Hepatocyte (in vitro differentiated cells): Measurements from ENCODE around the gene INTS3. TPM values are rescaled to one million over a fixed set of nuclear protein-coding genes. Genes with fewer than 3 reads are reported as not detected.
A peak's percentile ranks its signal among the peaks of the same experiment; 100 is the strongest.

Source experiments
- DNase-seq: peaks from one replicate; pipeline ENCODE4 v3.0.0-alpha.2; 2016; ENCODE audit warnings: low spot score
- H2AFZ ChIP-seq: fragments of 200-600 bp; sonication (generic); 2 replicates; pipeline ENCODE4 v1.6.0; 2016; ENCODE audit warnings: antibody characterized with exemption, mild to moderate bottlenecking
- H3K27ac ChIP-seq: fragments of 200-600 bp; sonication (generic); 2 replicates; pipeline ENCODE4 v1.5.1; 2016; ENCODE audit warnings: mild to moderate bottlenecking
- H3K27me3 ChIP-seq: fragments of 200-600 bp; sonication (generic); 2 replicates; pipeline ENCODE4 v1.6.1; 2016
- H3K36me3 ChIP-seq: fragments of 200-600 bp; sonication (generic); replicated peaks from 2 replicates; pipeline ENCODE4 v1.5.1; 2016; ENCODE audit warnings: low read depth; ENCODE audit not compliant: insufficient read depth
- H3K4me1 ChIP-seq: fragments of 200-600 bp; sonication (generic); 2 replicates; pipeline ENCODE4 v1.5.1; 2016; ENCODE audit warnings: mild to moderate bottlenecking, moderate library complexity; ENCODE audit not compliant: insufficient read depth
- H3K4me2 ChIP-seq: fragments of 200-600 bp; sonication (generic); 2 replicates; pipeline ENCODE4 v1.6.0; 2016
- H3K4me3 ChIP-seq: fragments of 200-600 bp; sonication (generic); 2 replicates; pipeline ENCODE4 v1.5.1; 2016; ENCODE audit warnings: mild to moderate bottlenecking
- H3K79me2 ChIP-seq: fragments of 200-600 bp; sonication (generic); 2 replicates; pipeline ENCODE4 v1.6.0; 2017; ENCODE audit warnings: mild to moderate bottlenecking
- H3K9me2 ChIP-seq: fragments of 200-600 bp; sonication (generic); replicated peaks from 2 replicates; pipeline ENCODE4 v1.6.0; 2017; ENCODE audit warnings: mild to moderate bottlenecking; ENCODE audit not compliant: insufficient read depth
- H3K9me3 ChIP-seq: fragments of 200-600 bp; sonication (generic); 2 replicates; pipeline ENCODE4 v1.5.1; 2016; ENCODE audit warnings: low read depth, mild to moderate bottlenecking
- H4K20me1 ChIP-seq: fragments of 200-600 bp; sonication (generic); 2 replicates; pipeline ENCODE4 v1.6.0; 2016; ENCODE audit warnings: mild to moderate bottlenecking; ENCODE audit not compliant: insufficient read depth, poor library complexity, severe bottlenecking
- CTCF ChIP-seq: fragments of 200-600 bp; sonication (generic); IDR thresholded peaks from 2 replicates; pipeline ENCODE4 v1.5.1; 2016; ENCODE audit warnings: antibody characterized with exemption, mild to moderate bottlenecking; ENCODE audit not compliant: poor library complexity
- EZH2 ChIP-seq: fragments of 200-600 bp; sonication (generic); IDR thresholded peaks from 2 replicates; pipeline ENCODE4 v1.6.1; 2016; ENCODE audit warnings: antibody characterized with exemption, mild to moderate bottlenecking, borderline replicate concordance
- EZH2phosphoT487 ChIP-seq: fragments of 200-600 bp; sonication (generic); IDR thresholded peaks from one replicate; pipeline ENCODE4 v1.6.1; 2018; ENCODE audit warnings: antibody characterized with exemption, mild to moderate bottlenecking, low read depth, moderate library complexity; ENCODE audit not compliant: unreplicated experiment, severe bottlenecking
- WGBS: methylation state at CpG from one replicate; pipeline ENCODE4 v1.1.6; 2016; ENCODE audit warnings: low lambda C conversion rate; ENCODE audit errors: missing lambda C conversion rate; 5-methylcytosine and 5-hydroxymethylcytosine counted together
- polyA plus RNA-seq: library from polyadenylated mRNA; unstranded; fragments of >200 nt; fragmentation: Nextera tagmentation; extraction: Ambion mirVana; gene quantifications from 2 replicates; pipeline ENCODE4 v1.2.1, GENCODE V29; 2016
- total RNA-seq: library from RNA; depleted of rRNA; stranded (reverse); fragments of >200 nt; gene quantifications from 2 replicates; pipeline ENCODE4 v1.2.3, GENCODE V29; 2014

Gene INTS3
- total and polyA plus RNA-seq, 2 experiments from 2014 or later = 37.1 to 42.3 TPM

- peaks cover 8% of the 10 kb centered on the region for H3K79me2 ChIP-seq
- no peak overlapping the region for H3K4me2 ChIP-seq
- H3K9me2 ChIP-seq = no peaks in the 10 kb centered on the region
- H2AFZ ChIP-seq = no peak overlapping the region
- H3K27me3 ChIP-seq = no peaks in the 10 kb centered on the region
- H4K20me1 ChIP-seq = no peaks in the 10 kb centered on the region
- no peak for DNase-seq
- no peaks in the 10 kb centered on the region for H3K9me3 ChIP-seq
- no peak overlapping the region for H3K27ac ChIP-seq
- TF ChIP-seq CTCF (peak; percentile 53), EZH2phosphoT487 (no peak)
- 82% methylated on average over 18 of the region's 21 CpGs for WGBS
- no peak overlapping the region for H3K4me3 ChIP-seq
- peaks cover 48% of the 10 kb centered on the region for H3K4me1 ChIP-seq
- H3K36me3 ChIP-seq = no peaks in the 10 kb centered on the region
Observed at GRCh38 chr1:153771841-153772593, 44.2 kb downstream of the INTS3 start.

GRCh38 chr1:153773096-153773921, 45.5 kb downstream of the INTS3 start:
- Histone ChIP-seq H3K36me3 (no peaks in the 10 kb centered on the region), H3K9me3 (no peaks in the 10 kb centered on the region), H4K20me1 (no peaks in the 10 kb centered on the region), H2AFZ (no peak overlapping the region), H3K4me1 (peaks cover 39% of the 10 kb centered on the region), H3K9me2 (no peaks in the 10 kb centered on the region), H3K4me3 (no peak overlapping the region), H3K27me3 (no peaks in the 10 kb centered on the region), H3K4me2 (no peak overlapping the region), H3K79me2 (peaks cover 12% of the 10 kb centered on the region), H3K27ac (no peak overlapping the region)
- TF ChIP-seq EZH2phosphoT487 = no peak
- TF ChIP-seq CTCF = no peak
- no peak for TF ChIP-seq EZH2
- WGBS = 82% methylated on average over 12 of the region's 12 CpGs
- DNase-seq = no peak

- TF ChIP-seq EZH2 = no peak
- no peak for TF ChIP-seq EZH2phosphoT487
- TF ChIP-seq CTCF = no peak
- Histone ChIP-seq H3K4me1 (peaks cover 32% of the 10 kb centered on the region), H3K36me3 (no peaks in the 10 kb centered on the region), H3K4me2 (no peak overlapping the region), H3K27me3 (no peaks in the 10 kb centered on the region), H2AFZ (no peak overlapping the region), H4K20me1 (no peaks in the 10 kb centered on the region), H3K9me3 (no peaks in the 10 kb centered on the region), H3K4me3 (no peak overlapping the region), H3K27ac (peak overlapping the region; percentile 94), H3K9me2 (no peaks in the 10 kb centered on the region), H3K79me2 (peaks cover 12% of the 10 kb centered on the region)
- 89% methylated on average over 8 of the region's 8 CpGs for WGBS
- no peak for DNase-seq
Observed at GRCh38 chr1:153774026-153774595, 46.3 kb downstream of the INTS3 start.
